Raji (cell line): ENCODE data around the gene PKLR.

Source experiments
- POLR2A ChIP-seq: IDR thresholded peaks from 2 replicates; pipeline ENCODE4 v1.6.1; 2011; ENCODE audit warnings: low read depth, low read length, control low read depth; ENCODE audit not compliant: insufficient read depth

Gene PKLR

GRCh38 chr1:155241069-155241679 lies 60.1 kb downstream of the PKLR start:
- TF ChIP-seq POLR2A = peak; percentile 55
